Upper lobe of left lung (tissue), 4 donors: ENCODE data around the gene FSD1.

ENCODE experiments used
- POLR2A ChIP-seq, 4 donors: fragments of 450-650 bp; IDR thresholded peaks; one replicate each; pipeline ENCODE4 v1.5.1; 2016 to 2017; ENCODE audit warnings: antibody characterized with exemption in 4 of 4, mild to moderate bottlenecking in 2 of 4
- TF ChIP-seq, protein P1 (sequence below), 6 experiments: fragments of 450-650 bp in 4 of 6; fragments of 200-600 bp in 2 of 6; sonication (generic) in 2 of 6; IDR thresholded peaks; one replicate each; pipeline ENCODE4 v1.5.1; 2016 to 2019; ENCODE audit warnings: antibody characterized with exemption in 6 of 6

DNA sequence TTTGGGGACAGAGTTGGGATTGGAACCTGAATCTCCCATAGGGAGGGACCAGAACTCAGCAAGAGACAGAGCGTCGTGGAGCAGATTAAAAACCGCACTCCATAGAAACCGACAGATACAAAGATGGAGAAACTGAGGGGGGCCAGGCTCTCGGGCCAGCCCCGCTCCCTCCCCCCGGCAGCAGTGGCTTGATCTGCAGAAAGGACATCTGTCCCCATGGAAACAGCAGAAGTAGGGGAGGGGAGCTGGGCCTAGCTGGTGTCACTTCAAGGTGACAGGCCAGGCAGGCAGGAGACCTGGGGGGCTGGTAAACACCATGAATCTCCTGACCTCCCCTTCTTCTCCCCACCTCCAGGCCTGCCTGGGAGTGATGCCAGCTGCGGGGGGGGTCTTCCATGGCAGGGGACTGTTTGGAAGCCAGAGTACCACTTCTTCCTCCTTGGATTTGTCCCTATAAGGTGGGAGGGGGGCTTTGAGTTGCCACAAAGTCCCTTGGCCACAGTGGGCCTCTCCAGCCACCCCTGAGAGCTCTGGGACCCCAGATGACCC lies 13.1 kb upstream of the FSD1 start:
- TF ChIP-seq, protein P1, sequence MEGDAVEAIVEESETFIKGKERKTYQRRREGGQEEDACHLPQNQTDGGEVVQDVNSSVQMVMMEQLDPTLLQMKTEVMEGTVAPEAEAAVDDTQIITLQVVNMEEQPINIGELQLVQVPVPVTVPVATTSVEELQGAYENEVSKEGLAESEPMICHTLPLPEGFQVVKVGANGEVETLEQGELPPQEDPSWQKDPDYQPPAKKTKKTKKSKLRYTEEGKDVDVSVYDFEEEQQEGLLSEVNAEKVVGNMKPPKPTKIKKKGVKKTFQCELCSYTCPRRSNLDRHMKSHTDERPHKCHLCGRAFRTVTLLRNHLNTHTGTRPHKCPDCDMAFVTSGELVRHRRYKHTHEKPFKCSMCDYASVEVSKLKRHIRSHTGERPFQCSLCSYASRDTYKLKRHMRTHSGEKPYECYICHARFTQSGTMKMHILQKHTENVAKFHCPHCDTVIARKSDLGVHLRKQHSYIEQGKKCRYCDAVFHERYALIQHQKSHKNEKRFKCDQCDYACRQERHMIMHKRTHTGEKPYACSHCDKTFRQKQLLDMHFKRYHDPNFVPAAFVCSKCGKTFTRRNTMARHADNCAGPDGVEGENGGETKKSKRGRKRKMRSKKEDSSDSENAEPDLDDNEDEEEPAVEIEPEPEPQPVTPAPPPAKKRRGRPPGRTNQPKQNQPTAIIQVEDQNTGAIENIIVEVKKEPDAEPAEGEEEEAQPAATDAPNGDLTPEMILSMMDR (IDR thresholded peaks at IDR 0.05): no peak
- TF ChIP-seq POLR2A (IDR thresholded peaks at IDR 0.05): no peak
